ENCODE results near the gene DHRS9. TPM values are rescaled to one million over a fixed set of nuclear protein-coding genes. Genes with fewer than 3 reads are reported as not detected.

The DHRS9 gene
- total RNA-seq, 1 donor from 2014 or later: 7.3 TPM

- DNase-seq: no peak
- no peaks in the 10 kb centered on the region for H3K9me3 ChIP-seq (replicated peaks)
- no peak overlapping the region for H3K27ac ChIP-seq (replicated peaks)
- TF ChIP-seq CTCF (IDR thresholded peaks at IDR 0.05; ENCODE audit: borderline replicate concordance): no peak
- H3K4me3 ChIP-seq: no peak overlapping the region
- intact Hi-C loops (cut with micrococcal nuclease): loop anchor here (10.0 kb wide), 1 partner anchor 149 kb away; no protein-coding TSS in a partner anchor
- H3K4me1 ChIP-seq: peaks cover 30% of the 10 kb centered on the region
- no peaks in the 10 kb centered on the region for H3K36me3 ChIP-seq
- no peaks in the 10 kb centered on the region for H3K27me3 ChIP-seq (ENCODE audit: low read depth)
These were observed 44.7 kb downstream of the DHRS9 start for GRCh38 chr2:169114056-169114455.

GRCh38 chr2:169116327-169116726, 47.0 kb downstream of the DHRS9 start:
- no peak for DNase-seq
- no peak overlapping the region for H3K4me3 ChIP-seq
- H3K27me3 ChIP-seq (ENCODE audit: low read depth): peaks cover 5% of the 10 kb centered on the region
- H3K36me3 ChIP-seq: no peaks in the 10 kb centered on the region
- peaks cover 30% of the 10 kb centered on the region for H3K4me1 ChIP-seq
- H3K9me3 ChIP-seq (replicated peaks): no peaks in the 10 kb centered on the region
- no peak for TF ChIP-seq CTCF (IDR thresholded peaks at IDR 0.05; ENCODE audit: borderline replicate concordance)
- intact Hi-C loops (cut with micrococcal nuclease): loop anchor here (10.0 kb wide), 1 partner anchor 152 kb away; no protein-coding TSS in a partner anchor
- H3K27ac ChIP-seq (replicated peaks): peak overlapping the region; percentile 55

- DNase-seq: no peak
- peak overlapping the region; percentile 55 for H3K27ac ChIP-seq (replicated peaks)
- no peaks in the 10 kb centered on the region for H3K9me3 ChIP-seq (replicated peaks)
- no peak for TF ChIP-seq CTCF (IDR thresholded peaks at IDR 0.05; ENCODE audit: borderline replicate concordance)
- no peak overlapping the region for H3K4me3 ChIP-seq
- peaks cover 30% of the 10 kb centered on the region for H3K4me1 ChIP-seq
- H3K27me3 ChIP-seq (ENCODE audit: low read depth): peaks cover 5% of the 10 kb centered on the region
- no peaks in the 10 kb centered on the region for H3K36me3 ChIP-seq
- intact Hi-C loops (cut with micrococcal nuclease): loop anchor here (10.0 kb wide), 1 partner anchor 152 kb away; no protein-coding TSS in a partner anchor
These were observed 47.6 kb downstream of the DHRS9 start for GRCh38 chr2:169116993-169117392.

- Histone ChIP-seq H3K9me3 (replicated peaks) (no peaks in the 10 kb centered on the region), H3K4me1 (peaks cover 30% of the 10 kb centered on the region), H3K27ac (replicated peaks) (no peak overlapping the region), H3K4me3 (no peak overlapping the region), H3K36me3 (no peaks in the 10 kb centered on the region), H3K27me3 (ENCODE audit: low read depth) (peaks cover 5% of the 10 kb centered on the region)
- no peak for DNase-seq
- intact Hi-C loops (cut with micrococcal nuclease): loop anchor here (10.0 kb wide), 1 partner anchor 153 kb away; no protein-coding TSS in a partner anchor
- TF ChIP-seq CTCF (IDR thresholded peaks at IDR 0.05; ENCODE audit: borderline replicate concordance): no peak
These were observed 48.7 kb downstream of the DHRS9 start for GRCh38 chr2:169118060-169118459.

- no peak for DNase-seq
- no peaks in the 10 kb centered on the region for H3K9me3 ChIP-seq (replicated peaks)
- intact Hi-C loops (cut with micrococcal nuclease): loop anchor here (10.0 kb wide), 1 partner anchor 154 kb away; no protein-coding TSS in a partner anchor
- peaks cover 5% of the 10 kb centered on the region for H3K27me3 ChIP-seq (ENCODE audit: low read depth)
- no peak for TF ChIP-seq CTCF (IDR thresholded peaks at IDR 0.05; ENCODE audit: borderline replicate concordance)
- no peak overlapping the region for H3K4me3 ChIP-seq
- no peak overlapping the region for H3K27ac ChIP-seq (replicated peaks)
- peaks cover 30% of the 10 kb centered on the region for H3K4me1 ChIP-seq
- H3K36me3 ChIP-seq: no peaks in the 10 kb centered on the region
These were observed 49.9 kb downstream of the DHRS9 start for GRCh38 chr2:169119123-169119760.

Measured in left ventricle myocardium inferior (tissue), 1 donor.